GM10248 (cell line): ENCODE data around the gene MED13L.

Experiments
- CTCF ChIA-PET: fragments of 300-600 bp; sonication (Branson Sonifier 250); formaldehyde crosslinking; extraction: SDS; loops from one replicate; lab custom pipeline; 2021; ENCODE audit warnings: antibody characterized with exemption; lab: Yijun Ruan, JAX
- POLR2A ChIA-PET: fragments of 350-650 bp; sonication (Branson Sonifier 250); formaldehyde crosslinking; extraction: SDS; loops from one replicate; lab custom pipeline; 2020; ENCODE audit warnings: antibody characterized with exemption; lab: Yijun Ruan, JAX
- DNase-seq: peaks from one replicate; pipeline ENCODE4 v3.0.0; 2012; ENCODE audit errors: extremely low spot score
- TF ChIP-seq, protein P1 (sequence below): IDR thresholded peaks from 2 replicates; pipeline ENCODE4 v1.5.1; 2012; ENCODE audit warnings: mild to moderate bottlenecking, low read depth; ENCODE audit errors: extremely low read depth, missing control alignments, control extremely low read depth

The MED13L gene

DNA sequence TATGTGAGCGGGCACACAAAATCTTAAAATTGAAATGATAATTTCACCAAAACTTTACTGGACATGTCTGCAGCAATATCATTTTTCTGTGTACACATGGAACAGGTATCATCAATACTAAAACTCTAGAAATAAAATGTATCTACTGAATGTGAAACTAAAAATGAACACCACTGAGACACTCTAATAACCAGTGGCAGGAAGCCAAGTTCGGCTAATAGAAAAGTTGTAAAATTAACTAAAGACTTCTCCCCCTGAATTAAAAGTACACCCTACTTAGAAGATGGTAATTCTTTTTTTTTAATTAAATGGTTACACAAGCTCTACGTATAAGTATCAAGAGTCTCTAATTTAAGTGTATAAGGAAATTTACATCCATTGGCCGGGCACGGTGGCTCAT lies 227.2 kb downstream of the MED13L start:
- TF ChIP-seq, protein P1, sequence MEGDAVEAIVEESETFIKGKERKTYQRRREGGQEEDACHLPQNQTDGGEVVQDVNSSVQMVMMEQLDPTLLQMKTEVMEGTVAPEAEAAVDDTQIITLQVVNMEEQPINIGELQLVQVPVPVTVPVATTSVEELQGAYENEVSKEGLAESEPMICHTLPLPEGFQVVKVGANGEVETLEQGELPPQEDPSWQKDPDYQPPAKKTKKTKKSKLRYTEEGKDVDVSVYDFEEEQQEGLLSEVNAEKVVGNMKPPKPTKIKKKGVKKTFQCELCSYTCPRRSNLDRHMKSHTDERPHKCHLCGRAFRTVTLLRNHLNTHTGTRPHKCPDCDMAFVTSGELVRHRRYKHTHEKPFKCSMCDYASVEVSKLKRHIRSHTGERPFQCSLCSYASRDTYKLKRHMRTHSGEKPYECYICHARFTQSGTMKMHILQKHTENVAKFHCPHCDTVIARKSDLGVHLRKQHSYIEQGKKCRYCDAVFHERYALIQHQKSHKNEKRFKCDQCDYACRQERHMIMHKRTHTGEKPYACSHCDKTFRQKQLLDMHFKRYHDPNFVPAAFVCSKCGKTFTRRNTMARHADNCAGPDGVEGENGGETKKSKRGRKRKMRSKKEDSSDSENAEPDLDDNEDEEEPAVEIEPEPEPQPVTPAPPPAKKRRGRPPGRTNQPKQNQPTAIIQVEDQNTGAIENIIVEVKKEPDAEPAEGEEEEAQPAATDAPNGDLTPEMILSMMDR, result no peak
- no peak for DNase-seq
- ChIA-PET POLR2A (no interaction called here), CTCF (no interaction called here)

DNA sequence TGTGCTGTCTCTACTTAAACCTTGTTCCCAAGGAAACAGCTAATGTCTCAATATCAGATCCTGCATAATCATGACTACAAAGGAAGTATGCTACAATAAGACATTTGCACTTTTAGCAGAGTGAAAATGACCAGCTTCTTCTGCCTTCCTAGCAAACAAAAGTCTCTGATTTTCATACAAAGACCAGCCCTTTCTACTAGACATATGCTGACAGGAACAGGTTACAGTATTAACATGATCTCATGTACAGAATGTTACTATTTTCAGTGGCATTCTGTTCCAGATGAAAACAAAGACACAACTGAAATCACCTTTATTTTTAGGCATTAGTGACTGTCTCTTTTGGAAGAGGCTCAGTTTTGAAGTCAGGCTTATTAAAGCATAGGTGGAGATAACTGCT lies 228.6 kb downstream of the MED13L start:
- CTCF ChIA-PET, result interaction anchor here (1.0 to 2.0 kb wide), 3 partner anchors 10 to 97 kb away, joined by 3 to 8 read pairs (median 4); no protein-coding TSS in a partner anchor
- POLR2A ChIA-PET, result no interaction called here

GRCh38 chr12:116046039-116046438 lies 231.5 kb downstream of the MED13L start:
- DNase-seq, result no peak
- TF ChIP-seq, protein P1, result no peak
- ChIA-PET CTCF (no interaction called here), POLR2A (no interaction called here)

More for the DNA sequence above, 228.6 kb downstream of the MED13L start:
- no peak for DNase-seq
- TF ChIP-seq, protein P1, result no peak

GRCh38 chr12:116045150-116045549 lies 232.3 kb downstream of the MED13L start:
- TF ChIP-seq, protein P1, result no peak
- no peak for DNase-seq
- CTCF ChIA-PET, result no interaction called here
- POLR2A ChIA-PET, result no interaction called here

DNA sequence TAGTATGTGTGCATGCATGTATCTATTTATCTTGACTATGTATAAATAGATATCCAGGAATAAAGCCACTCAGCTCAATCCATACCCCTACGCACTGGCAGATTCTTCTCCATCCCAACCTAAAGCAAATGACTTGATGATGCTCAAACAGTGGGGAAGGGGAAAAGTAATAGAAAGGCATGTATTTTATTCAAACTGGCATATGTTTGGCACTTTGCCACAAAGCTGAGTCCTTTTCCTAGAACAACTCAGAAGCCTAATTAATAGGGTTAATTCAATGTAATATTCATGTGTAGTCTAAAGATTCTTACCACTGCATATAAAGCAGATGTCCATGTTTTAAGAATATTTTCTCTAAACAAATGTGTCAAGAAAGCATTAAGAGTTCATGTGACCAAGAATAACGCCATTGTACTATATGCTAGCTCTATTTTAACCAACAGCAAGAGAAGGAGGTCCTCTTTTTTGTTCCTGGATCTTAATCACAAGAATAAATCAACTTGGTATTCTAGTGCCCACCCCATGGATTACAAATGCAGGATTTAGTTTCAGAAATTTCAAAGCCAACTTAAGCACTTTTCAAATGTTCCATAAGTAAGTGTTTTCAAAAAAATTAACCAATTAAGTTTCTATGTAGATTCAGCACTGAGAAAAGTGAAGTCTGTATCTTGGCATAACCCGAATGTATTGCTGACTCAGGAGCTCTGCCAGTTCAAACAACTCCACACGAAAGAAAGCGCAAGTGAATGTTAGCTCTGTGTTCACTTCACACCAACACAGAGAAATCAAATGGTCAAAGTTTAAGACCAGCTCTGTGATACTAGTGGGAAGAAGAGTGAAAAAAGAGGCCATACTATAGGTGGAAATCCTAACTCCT lies 233.6 kb downstream of the MED13L start:
- POLR2A ChIA-PET, result interaction anchor here (0.6 kb wide), 1 partner anchor 418 kb away, joined by 7 read pairs; no protein-coding TSS in a partner anchor
- CTCF ChIA-PET, result interaction anchor here (0.6 to 1.7 kb wide), 3 partner anchors 13 to 18 kb away, joined by 3 to 6 read pairs (median 4); no protein-coding TSS in a partner anchor
- TF ChIP-seq, protein P1, result no peak
- no peak for DNase-seq

GRCh38 chr12:116040402-116040801 lies 237.1 kb downstream of the MED13L start:
- ChIA-PET POLR2A (no interaction called here), CTCF (interaction anchor here (1.6 kb wide), 2 partner anchors 25 to 37 kb away, joined by 4 read pairs; no protein-coding TSS in a partner anchor)
- TF ChIP-seq, protein P1, result no peak
- DNase-seq, result no peak
